HepG2 (cell line): ENCODE data around the gene NAGS. TPM values are rescaled to one million over a fixed set of nuclear protein-coding genes. Genes with fewer than 3 reads are reported as not detected.

Source experiments
- CREBL2 ChIP-seq: sonication (generic); formaldehyde crosslinking; IDR thresholded peaks from 2 replicates; pipeline ENCODE4 v1.8.1; 2023; ENCODE audit warnings: missing genetic modification reagents, mild to moderate bottlenecking, borderline replicate concordance
- DMAP1 ChIP-seq: IDR thresholded peaks from 2 replicates; pipeline ENCODE4 v1.6.1; 2016
- ESRRA ChIP-seq: sonication (generic); formaldehyde crosslinking; IDR thresholded peaks from 2 replicates; pipeline ENCODE4 v1.5.1; 2020; ENCODE audit warnings: mild to moderate bottlenecking, low read depth, missing genetic modification reagents
- EZH2 ChIP-seq: conservative IDR thresholded peaks from 2 replicates; pipeline ENCODE4 v1.6.1; 2012; ENCODE audit warnings: mild to moderate bottlenecking, low read depth, low read length, moderate library complexity
- FOXK2 ChIP-seq: fragments of 450-650 bp; IDR thresholded peaks from 2 replicates; pipeline ENCODE4 v1.6.1; 2016
- NCOR1 ChIP-seq: fragments of 200-600 bp; sonication (generic); IDR thresholded peaks from 2 replicates; pipeline ENCODE4 v1.7.0; 2017; ENCODE audit warnings: antibody characterized with exemption, low read length, borderline replicate concordance
- NFE2L2 ChIP-seq: fragments of 150-350 bp; IDR thresholded peaks from 2 replicates; pipeline ENCODE4 v1.6.1; 2014; ENCODE audit warnings: low read length
- RARA ChIP-seq: IDR thresholded peaks from 2 replicates; pipeline ENCODE4 v1.6.1; 2016; ENCODE audit warnings: missing genetic modification reagents, missing compliant biosample characterization
- SP140L ChIP-seq: sonication (generic); formaldehyde crosslinking; IDR thresholded peaks from 2 replicates; pipeline ENCODE4 v1.4.0; 2020; ENCODE audit warnings: missing genetic modification reagents, borderline replicate concordance
- TBP ChIP-seq: sonication (generic); formaldehyde crosslinking; IDR thresholded peaks from 2 replicates; pipeline ENCODE4 v1.5.0; 2020; ENCODE audit warnings: missing genetic modification reagents
- ZBTB40 ChIP-seq, 2 experiments: fragments of 450-650 bp in 1 of 2; sonication (generic) in 1 of 2; formaldehyde crosslinking in 1 of 2; IDR thresholded peaks; 2 replicates each; pipeline versions ENCODE4 v1.6.1 to v1.8.0; 2016 to 2022; ENCODE audit warnings: antibody characterized with exemption in 1 of 2, mild to moderate bottlenecking in 1 of 2, missing genetic modification reagents in 1 of 2
- ZMAT5 ChIP-seq: sonication (generic); formaldehyde crosslinking; IDR thresholded peaks from 2 replicates; pipeline ENCODE4 v1.5.0; 2020; ENCODE audit warnings: mild to moderate bottlenecking, low read depth, missing genetic modification reagents, borderline replicate concordance
- ZSCAN12 ChIP-seq: sonication (generic); formaldehyde crosslinking; IDR thresholded peaks from 2 replicates; pipeline ENCODE4 v1.9.0; 2021; ENCODE audit warnings: mild to moderate bottlenecking, missing genetic modification reagents
- polyA plus RNA-seq, 8 experiments: library from polyadenylated mRNA; depleted of rRNA in 3 of 8; stranded (reverse) in 7 of 8; unstranded in 1 of 8; fragments of >200 nt; fragmentation: Illumina TruSeq in 4 of 8; extraction: Trizol in 4 of 8; gene quantifications; 2 replicates each; pipeline versions ENCODE4 v1.2.1 to v1.2.3, GENCODE V29; 2011 to 2016; ENCODE audit warnings: low read depth in 4 of 8, missing spikeins in 1 of 8, mixed read lengths in 1 of 8; ENCODE audit not compliant: insufficient read depth in 1 of 8
- total RNA-seq, 5 experiments: library from RNA; depleted of rRNA; stranded (reverse); fragments of >200 nt; fragmentation: Illumina TruSeq; extraction: Trizol; gene quantifications; 2 replicates each; pipeline ENCODE4 v1.2.3, GENCODE V29; 2016; ENCODE audit warnings: low read depth in 1 of 5
- TF ChIP-seq, protein P1 (sequence below): sonication (generic); formaldehyde crosslinking; IDR thresholded peaks from 2 replicates; pipeline ENCODE4 v1.5.0; 2020; ENCODE audit warnings: missing genetic modification reagents

The NAGS gene
- total and polyA plus RNA-seq, 2 of the 13 experiments (the other 11 are each of a cell fraction or from before 2014, with no cell fraction given): 4.3 to 5.1 TPM

DNA sequence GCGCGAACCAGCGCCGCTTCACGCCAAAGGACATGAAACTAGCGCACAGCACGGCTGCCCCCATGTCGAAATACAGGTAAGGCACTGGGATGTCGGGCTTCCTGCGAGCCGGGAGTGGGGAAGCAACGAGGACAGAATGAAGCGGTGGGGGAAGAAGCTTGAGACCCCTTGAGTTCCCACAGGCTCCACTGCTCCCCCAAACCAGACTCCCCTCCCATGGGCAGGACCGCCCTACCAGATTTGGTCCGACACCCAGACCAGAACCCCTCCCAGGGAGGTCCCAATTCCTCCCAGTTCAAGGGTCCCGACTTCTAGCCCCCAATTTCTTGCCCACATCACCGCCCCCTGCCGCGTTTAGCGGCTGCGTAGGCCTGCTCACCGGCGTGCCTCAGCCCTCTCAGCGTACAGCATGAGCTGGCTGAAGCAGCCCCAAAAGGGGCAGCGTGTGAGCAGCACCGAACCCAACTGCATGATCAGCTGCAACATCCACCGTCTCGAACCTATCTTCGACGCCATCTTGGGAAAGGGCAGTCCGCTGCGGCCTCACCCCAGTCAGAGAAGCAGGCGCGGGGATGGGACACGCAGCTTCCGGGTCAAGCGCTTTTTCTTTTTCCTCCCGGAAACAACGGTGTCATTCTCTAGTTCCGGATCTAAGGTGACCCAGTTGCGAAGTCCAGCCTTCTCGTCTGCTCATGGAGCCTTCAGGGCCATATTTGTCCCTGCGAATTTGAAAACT lies 10.2 kb downstream of the NAGS start, which contains the start of gene TMEM101 (continued):
- TF ChIP-seq SP140L (CRISPR knock-in tag) (peak; percentile 98; the same call in 1 of the 2 replicates), ZSCAN12 (CRISPR knock-in tag) (no peak; the same call in 1 of the 2 replicates), CREBL2 (CRISPR knock-in tag) (peak; percentile 89; the same call in 1 of the 2 replicates), FOXK2 (0 out of 2 replicates have a peak, but pooled peaks have one; percentile 21), DMAP1 (peak; percentile 92), NFE2L2 (peak; percentile 22; the same call in 1 of the 2 replicates), RARA (CRISPR knock-in tag) (peak; percentile 57; the same call in 1 of the 2 replicates), ZBTB40 (IDR thresholded peaks at IDR 0.05) (peak; percentile 97), ZBTB40 (CRISPR knock-in tag; IDR thresholded peaks at IDR 0.05) (peak; percentile 90), ZMAT5 (CRISPR knock-in tag) (no peak), NCOR1 (peak; percentile 60; the same call in 1 of the 2 replicates), ESRRA (CRISPR knock-in tag) (peak; percentile 67), EZH2 (no peak), TBP (CRISPR knock-in tag) (peak; percentile 94)
- TF ChIP-seq, protein P1, sequence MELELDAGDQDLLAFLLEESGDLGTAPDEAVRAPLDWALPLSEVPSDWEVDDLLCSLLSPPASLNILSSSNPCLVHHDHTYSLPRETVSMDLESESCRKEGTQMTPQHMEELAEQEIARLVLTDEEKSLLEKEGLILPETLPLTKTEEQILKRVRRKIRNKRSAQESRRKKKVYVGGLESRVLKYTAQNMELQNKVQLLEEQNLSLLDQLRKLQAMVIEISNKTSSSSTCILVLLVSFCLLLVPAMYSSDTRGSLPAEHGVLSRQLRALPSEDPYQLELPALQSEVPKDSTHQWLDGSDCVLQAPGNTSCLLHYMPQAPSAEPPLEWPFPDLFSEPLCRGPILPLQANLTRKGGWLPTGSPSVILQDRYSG (CRISPR knock-in tag): no peak
